ENCODE results near the gene ATRX. TPM values are rescaled to one million over a fixed set of nuclear protein-coding genes. Genes with fewer than 3 reads are reported as not detected.
"Not testable (repeated sequence)": the region's sequence is repeated elsewhere in the genome, so short reads cannot be mapped to it uniquely, and the experiment has no call there.

The ATRX gene
- total RNA-seq, 1 donor from 2014 or later, result 83.4 TPM

DNA sequence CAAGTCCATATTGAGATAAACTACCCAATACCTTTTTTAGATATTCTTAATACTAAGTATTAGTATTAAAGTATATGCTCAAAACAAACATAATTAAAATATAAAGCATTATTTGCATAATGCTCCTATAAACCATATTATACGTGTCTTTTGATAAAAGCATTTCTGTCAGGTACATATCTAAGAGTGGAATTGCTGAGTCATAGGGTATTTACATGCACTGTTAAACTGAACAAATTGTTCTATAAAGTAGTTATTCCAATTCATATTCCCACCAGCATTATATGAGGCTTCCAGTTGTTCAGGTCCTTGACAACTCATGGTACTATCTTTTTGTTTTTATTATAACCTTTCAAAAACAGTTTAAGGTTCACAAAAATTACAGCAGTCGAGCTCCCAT is 224.6 kb downstream of the ATRX start:
- DNase-seq, result no peak
- H3K27ac ChIP-seq, result no peak overlapping the region
- TF ChIP-seq, protein P1, sequence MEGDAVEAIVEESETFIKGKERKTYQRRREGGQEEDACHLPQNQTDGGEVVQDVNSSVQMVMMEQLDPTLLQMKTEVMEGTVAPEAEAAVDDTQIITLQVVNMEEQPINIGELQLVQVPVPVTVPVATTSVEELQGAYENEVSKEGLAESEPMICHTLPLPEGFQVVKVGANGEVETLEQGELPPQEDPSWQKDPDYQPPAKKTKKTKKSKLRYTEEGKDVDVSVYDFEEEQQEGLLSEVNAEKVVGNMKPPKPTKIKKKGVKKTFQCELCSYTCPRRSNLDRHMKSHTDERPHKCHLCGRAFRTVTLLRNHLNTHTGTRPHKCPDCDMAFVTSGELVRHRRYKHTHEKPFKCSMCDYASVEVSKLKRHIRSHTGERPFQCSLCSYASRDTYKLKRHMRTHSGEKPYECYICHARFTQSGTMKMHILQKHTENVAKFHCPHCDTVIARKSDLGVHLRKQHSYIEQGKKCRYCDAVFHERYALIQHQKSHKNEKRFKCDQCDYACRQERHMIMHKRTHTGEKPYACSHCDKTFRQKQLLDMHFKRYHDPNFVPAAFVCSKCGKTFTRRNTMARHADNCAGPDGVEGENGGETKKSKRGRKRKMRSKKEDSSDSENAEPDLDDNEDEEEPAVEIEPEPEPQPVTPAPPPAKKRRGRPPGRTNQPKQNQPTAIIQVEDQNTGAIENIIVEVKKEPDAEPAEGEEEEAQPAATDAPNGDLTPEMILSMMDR (IDR thresholded peaks at IDR 0.05), result no peak
- ATAC-seq, result no peak
- H3K9me3 ChIP-seq, result no peaks in the 10 kb centered on the region
- intact Hi-C loops (cut with DNase I), result no loop called here
- no peaks in the 10 kb centered on the region for H3K27me3 ChIP-seq
- no peak overlapping the region for H3K4me3 ChIP-seq
- no peaks in the 10 kb centered on the region for H3K36me3 ChIP-seq
- no peaks in the 10 kb centered on the region for H3K4me1 ChIP-seq

DNA sequence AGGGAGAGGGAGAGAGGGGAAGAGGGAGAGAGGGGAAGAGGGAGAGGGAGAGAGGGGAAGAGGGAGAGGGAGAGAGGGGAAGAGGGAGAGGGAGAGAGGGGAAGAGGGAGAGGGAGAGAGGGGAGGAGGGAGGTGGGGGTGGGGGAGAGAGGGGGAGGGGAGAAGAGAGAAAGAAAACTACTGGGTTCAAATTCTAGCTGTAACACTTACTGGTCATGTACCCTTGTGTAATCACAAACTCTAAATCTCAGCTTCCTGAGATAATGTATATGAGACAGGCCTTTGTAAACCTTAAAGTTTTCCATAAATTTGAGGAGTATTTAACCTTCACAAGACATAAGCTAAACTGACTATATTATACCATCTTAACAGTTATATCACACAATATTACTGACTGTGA is 229.7 kb downstream of the ATRX start:
- no peaks in the 10 kb centered on the region for H3K27me3 ChIP-seq
- ATAC-seq (no peak), DNase-seq (no peak)
- intact Hi-C loops (cut with DNase I), result no loop called here
- H3K4me3 ChIP-seq, result no peak overlapping the region
- H3K4me1 ChIP-seq, result no peaks in the 10 kb centered on the region
- no peaks in the 10 kb centered on the region for H3K9me3 ChIP-seq
- H3K36me3 ChIP-seq, result no peaks in the 10 kb centered on the region
- H3K27ac ChIP-seq, result no peak overlapping the region
- TF ChIP-seq, protein P1 (IDR thresholded peaks at IDR 0.05), result no peak

DNA sequence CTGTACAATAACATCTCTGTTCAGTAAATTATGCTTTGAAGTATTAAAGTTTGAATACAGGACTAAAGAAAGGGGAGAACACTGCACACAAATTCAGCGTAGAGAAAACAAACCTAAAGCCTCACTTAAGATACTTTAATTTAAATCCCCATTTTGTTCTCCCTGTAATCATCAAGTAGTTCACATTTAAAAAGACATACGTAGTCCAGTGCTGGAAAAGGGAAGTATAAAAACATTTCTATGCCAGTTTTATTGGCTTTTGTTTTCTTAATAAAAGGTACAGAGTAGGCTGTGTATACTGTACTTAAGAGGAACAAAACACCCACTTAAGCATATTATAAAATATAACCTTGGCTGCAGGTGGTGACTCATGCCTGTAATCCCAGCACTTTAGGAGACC is 237.3 kb downstream of the ATRX start:
- Histone ChIP-seq H3K4me1 (no peaks in the 10 kb centered on the region), H3K27me3 (no peaks in the 10 kb centered on the region), H3K27ac (no peak overlapping the region), H3K4me3 (no peak overlapping the region), H3K9me3 (no peaks in the 10 kb centered on the region), H3K36me3 (no peaks in the 10 kb centered on the region)
- TF ChIP-seq, protein P1 (IDR thresholded peaks at IDR 0.05), result no peak
- intact Hi-C loops (cut with DNase I), result no loop called here
- no peak for ATAC-seq
- DNase-seq, result no peak

DNA sequence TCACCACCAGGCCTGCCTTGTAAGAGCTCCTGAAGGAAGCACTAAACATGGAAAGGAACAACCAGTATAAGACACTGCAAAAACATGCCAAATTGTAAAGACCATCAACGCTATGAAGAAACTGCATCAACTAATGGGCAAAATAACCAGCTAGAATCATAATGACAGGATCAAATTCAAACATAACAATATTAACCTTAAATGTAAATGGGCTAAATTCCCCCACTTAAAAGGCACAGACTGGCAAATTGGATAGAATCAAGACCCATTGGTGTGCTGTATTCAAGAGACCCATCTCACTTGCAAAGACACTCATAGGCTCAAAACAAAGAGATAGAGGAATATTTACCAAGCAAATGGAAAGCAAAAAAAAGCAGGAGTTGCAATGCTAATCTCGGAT is 246.2 kb downstream of the ATRX start:
- DNase-seq; ATAC-seq; H3K27me3 ChIP-seq; H3K36me3 ChIP-seq; intact Hi-C loops (cut with DNase I); H3K27ac ChIP-seq; H3K4me1 ChIP-seq; H3K4me3 ChIP-seq; H3K9me3 ChIP-seq: not testable (repeated sequence)

DNA sequence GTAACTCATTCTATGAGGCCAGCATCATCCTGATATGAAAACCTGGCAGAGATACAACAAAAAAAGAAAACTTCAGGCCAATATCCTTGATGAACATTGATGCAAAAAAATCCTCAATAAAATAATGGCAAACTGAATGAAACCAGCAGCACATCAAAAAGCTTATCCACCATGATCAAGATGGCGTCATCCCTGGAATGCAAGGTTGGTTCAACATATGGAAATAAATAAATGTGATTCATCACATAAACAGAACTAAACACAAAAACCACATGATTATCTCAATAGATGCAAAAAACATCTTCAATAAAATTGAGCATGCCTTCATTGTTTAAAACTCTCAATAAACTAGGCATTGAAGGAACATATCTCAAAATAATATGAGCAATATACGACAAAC is 254.8 kb downstream of the ATRX start:
- H3K27ac ChIP-seq; H3K4me3 ChIP-seq; H3K9me3 ChIP-seq; ATAC-seq; H3K36me3 ChIP-seq; intact Hi-C loops (cut with DNase I); DNase-seq; H3K27me3 ChIP-seq; H3K4me1 ChIP-seq: not testable (repeated sequence)

DNA sequence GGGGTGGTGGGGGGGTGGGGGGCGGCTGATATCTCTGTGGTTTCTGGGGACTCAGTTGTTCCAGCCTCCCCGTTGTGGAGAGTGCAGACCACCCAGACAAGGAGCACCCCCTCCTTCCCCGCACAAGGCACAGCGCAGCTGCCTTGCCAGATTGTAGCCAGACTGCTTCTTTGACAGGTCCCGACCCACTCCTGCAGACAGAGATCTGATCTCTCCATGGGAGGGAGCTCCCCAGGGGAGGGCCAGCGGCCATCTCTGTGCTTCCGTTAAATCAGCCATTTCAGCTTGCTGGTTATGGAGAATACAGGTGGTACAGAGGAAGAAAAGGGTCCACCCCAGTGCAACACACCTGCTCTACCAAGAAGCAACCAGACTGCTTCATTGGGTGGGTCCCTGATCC is 258.0 kb downstream of the ATRX start:
- Histone ChIP-seq H3K9me3 (no peaks in the 10 kb centered on the region), H3K27me3 (no peaks in the 10 kb centered on the region), H3K27ac (no peak overlapping the region), H3K4me1 (no peaks in the 10 kb centered on the region), H3K4me3 (no peak overlapping the region), H3K36me3 (no peaks in the 10 kb centered on the region)
- TF ChIP-seq, protein P1 (IDR thresholded peaks at IDR 0.05), result no peak
- no peak for ATAC-seq
- intact Hi-C loops (cut with DNase I), result no loop called here
- no peak for DNase-seq

DNA sequence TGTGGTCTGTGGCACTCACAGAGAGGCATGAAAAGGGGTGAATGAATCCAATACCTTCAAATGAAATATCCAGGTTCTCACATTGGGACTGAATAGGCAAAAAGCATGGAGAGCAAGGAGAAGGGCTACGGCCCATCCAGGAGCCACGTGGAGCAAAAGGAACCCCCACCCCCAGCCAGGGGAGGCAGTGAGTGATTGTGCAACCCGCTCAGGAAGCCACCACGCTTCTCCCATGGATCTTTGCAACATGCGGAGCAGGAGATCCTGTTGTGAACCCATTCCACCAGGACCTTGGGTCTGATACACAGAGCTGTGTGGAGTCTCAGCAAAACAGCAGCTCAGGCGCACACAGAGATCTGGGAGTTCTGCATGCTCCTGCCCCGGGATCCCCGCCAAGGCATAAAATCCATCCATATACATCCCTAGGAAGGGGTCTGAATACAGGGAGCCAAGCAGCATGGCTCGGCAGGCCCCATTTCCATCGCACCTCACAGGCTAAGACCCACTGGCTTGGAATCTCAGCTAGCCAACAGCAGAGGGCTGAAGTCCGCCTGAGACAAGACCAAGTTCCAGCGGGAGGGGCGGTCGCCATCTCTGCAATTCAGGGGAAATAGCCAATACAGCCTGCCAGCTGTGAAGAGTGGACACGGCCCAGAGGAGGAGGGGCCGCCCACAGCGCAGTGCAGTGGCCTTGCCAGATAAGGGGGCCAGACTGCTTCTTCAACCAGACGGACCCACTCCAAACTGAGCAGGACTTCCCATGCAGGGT is 258.6 kb downstream of the ATRX start:
- TF ChIP-seq, protein P1 (IDR thresholded peaks at IDR 0.05), result no peak
- H3K4me3 ChIP-seq, result no peak overlapping the region
- ATAC-seq (peak; percentile 36), DNase-seq (no peak)
- intact Hi-C loops (cut with DNase I), result no loop called here
- H3K9me3 ChIP-seq, result no peaks in the 10 kb centered on the region
- no peaks in the 10 kb centered on the region for H3K27me3 ChIP-seq
- no peak overlapping the region for H3K27ac ChIP-seq
- H3K36me3 ChIP-seq, result no peaks in the 10 kb centered on the region
- no peaks in the 10 kb centered on the region for H3K4me1 ChIP-seq

Data from upper lobe of right lung (tissue), 1 donor.